ENCODE measurements around the gene MFAP5.

MFAP5 gene

DNA sequence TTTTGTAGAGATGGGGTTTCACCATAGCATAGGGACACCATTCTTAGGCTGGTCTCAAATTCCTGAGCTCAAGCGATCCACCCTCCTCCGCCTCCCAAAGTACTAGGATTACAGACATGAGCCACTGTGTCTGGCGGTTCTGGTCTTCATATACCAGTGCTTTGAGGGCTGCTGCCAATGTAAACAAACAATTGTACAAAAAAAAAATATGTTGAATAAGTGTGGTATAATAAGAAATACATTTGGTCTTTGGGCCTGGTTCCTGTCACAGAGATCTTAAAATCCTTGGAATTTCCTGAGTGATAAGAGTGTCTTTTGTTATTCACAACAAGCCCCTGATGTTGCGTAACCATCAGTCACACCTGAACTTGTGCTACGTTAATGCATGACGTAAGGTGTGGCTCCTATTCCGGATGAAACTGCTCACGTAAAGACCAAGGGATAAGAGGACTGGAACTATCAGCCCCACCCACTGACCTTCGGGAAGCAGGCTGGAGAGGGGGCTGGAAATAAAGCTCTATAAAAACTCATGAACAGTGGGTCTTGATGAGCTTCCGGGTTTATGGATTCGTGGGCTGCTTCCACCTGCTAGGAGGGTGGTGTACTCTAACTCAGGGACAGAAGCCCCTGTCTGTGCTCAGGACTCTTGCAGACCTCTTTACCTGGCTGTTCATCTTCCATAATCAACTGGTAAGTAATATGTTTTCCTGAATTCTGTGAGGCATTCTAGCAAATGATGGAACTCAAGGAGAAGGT is 18.7 kb upstream of the MFAP5 start:
- no peak overlapping the region for H3K4me3 ChIP-seq (ENCODE audit: low read depth in 1 of 2, low read length in 1 of 2)
- no peaks in the 10 kb centered on the region for H3K27me3 ChIP-seq
- H3K36me3 ChIP-seq = no peaks in the 10 kb centered on the region
- TF ChIP-seq, protein P1, sequence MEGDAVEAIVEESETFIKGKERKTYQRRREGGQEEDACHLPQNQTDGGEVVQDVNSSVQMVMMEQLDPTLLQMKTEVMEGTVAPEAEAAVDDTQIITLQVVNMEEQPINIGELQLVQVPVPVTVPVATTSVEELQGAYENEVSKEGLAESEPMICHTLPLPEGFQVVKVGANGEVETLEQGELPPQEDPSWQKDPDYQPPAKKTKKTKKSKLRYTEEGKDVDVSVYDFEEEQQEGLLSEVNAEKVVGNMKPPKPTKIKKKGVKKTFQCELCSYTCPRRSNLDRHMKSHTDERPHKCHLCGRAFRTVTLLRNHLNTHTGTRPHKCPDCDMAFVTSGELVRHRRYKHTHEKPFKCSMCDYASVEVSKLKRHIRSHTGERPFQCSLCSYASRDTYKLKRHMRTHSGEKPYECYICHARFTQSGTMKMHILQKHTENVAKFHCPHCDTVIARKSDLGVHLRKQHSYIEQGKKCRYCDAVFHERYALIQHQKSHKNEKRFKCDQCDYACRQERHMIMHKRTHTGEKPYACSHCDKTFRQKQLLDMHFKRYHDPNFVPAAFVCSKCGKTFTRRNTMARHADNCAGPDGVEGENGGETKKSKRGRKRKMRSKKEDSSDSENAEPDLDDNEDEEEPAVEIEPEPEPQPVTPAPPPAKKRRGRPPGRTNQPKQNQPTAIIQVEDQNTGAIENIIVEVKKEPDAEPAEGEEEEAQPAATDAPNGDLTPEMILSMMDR (IDR thresholded peaks at IDR 0.05) = no peak
- H3K9me3 ChIP-seq = no peaks in the 10 kb centered on the region
- peaks cover 0 to 3% of the 10 kb centered on the region in 2 experiments for H3K4me1 ChIP-seq (ENCODE audit: control insufficient read depth in 1 of 2, insufficient read depth in 1 of 2, low read depth in 1 of 2, low read length in 1 of 2)
- H3K27ac ChIP-seq = no peak overlapping the region

DNA sequence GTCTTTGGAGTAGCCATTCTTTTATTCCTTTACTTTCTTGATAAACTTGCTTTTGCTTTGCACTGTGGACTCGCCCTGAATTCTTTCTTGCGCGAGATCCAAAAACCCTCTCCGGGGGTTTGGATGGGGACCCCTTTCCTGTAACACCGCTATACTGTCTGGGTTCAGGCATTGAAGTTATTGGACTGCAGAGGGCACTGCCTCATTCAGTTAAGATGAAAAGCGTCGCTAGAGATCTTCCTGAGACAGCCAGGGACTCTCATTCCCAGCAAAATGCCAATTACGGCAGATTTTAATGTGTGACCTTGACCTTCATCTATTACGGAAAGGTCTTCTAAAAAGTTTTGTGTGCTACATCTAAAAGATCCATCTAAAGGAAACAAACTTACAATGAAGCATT is 17.9 kb upstream of the MFAP5 start:
- TF ChIP-seq, protein P1 (IDR thresholded peaks at IDR 0.05) = no peak
- H3K36me3 ChIP-seq = no peaks in the 10 kb centered on the region
- no peak overlapping the region for H3K4me3 ChIP-seq (ENCODE audit: low read depth in 1 of 2, low read length in 1 of 2)
- H3K9me3 ChIP-seq = no peaks in the 10 kb centered on the region
- H3K4me1 ChIP-seq (ENCODE audit: control insufficient read depth in 1 of 2, insufficient read depth in 1 of 2, low read depth in 1 of 2, low read length in 1 of 2) = peaks cover 0 to 3% of the 10 kb centered on the region in 2 experiments
- H3K27ac ChIP-seq = no peak overlapping the region
- no peaks in the 10 kb centered on the region for H3K27me3 ChIP-seq

DNA sequence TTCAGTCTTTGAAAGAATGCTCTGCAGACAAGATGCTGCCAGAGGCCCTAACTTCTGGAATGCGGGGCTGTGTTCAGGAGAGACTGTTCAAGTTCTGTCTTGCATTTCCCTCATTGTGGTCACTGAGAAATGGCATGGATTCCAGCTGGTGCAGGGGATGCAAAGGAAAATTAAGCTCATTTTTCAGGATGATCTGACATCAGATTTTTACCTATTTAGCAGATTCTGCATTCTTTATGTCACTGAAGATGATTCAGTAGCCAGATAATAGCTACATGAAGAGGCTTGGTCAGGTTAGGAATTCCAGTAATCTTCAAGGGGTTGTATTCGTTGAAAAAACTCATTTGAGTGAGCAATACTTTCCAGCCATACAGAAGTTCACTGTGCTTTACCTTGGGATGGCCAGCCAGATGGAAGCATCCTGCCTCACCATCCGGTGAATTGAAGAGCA is 16.1 kb upstream of the MFAP5 start:
- TF ChIP-seq, protein P1 (IDR thresholded peaks at IDR 0.05) = no peak

DNA sequence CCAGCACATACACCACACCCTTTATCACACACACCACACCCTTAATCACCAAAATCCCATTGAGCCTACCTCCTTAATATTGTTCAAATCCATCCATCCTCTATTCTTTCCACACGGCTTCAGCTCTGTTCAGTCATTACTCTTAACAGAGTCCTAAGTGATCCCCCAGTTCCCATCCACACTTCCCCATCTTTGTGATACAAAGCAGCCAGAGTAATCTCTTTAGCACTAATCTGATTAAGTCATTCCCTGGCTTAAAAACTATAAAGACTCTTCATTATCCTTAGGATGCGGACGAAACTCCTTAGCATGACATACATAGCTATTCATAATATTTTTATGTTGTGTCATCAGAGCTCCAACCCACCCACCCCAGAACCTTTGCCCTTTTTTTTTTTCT is 14.7 kb upstream of the MFAP5 start:
- Histone ChIP-seq H3K9me3 (no peaks in the 10 kb centered on the region), H3K4me3 (ENCODE audit: low read depth in 1 of 2, low read length in 1 of 2) (no peak overlapping the region), H3K4me1 (ENCODE audit: control insufficient read depth in 1 of 2, insufficient read depth in 1 of 2, low read depth in 1 of 2, low read length in 1 of 2) (peaks cover 0 to 3% of the 10 kb centered on the region in 2 experiments), H3K27me3 (no peaks in the 10 kb centered on the region), H3K36me3 (no peaks in the 10 kb centered on the region), H3K27ac (no peak overlapping the region)
- TF ChIP-seq, protein P1 (IDR thresholded peaks at IDR 0.05) = no peak

More for the DNA sequence above, 16.1 kb upstream of the MFAP5 start:
- Histone ChIP-seq H3K4me1 (ENCODE audit: control insufficient read depth in 1 of 2, insufficient read depth in 1 of 2, low read depth in 1 of 2, low read length in 1 of 2) (peaks cover 0 to 3% of the 10 kb centered on the region in 2 experiments), H3K27me3 (no peaks in the 10 kb centered on the region), H3K36me3 (no peaks in the 10 kb centered on the region), H3K4me3 (ENCODE audit: low read depth in 1 of 2, low read length in 1 of 2) (no peak overlapping the region), H3K9me3 (no peaks in the 10 kb centered on the region), H3K27ac (no peak overlapping the region)

DNA sequence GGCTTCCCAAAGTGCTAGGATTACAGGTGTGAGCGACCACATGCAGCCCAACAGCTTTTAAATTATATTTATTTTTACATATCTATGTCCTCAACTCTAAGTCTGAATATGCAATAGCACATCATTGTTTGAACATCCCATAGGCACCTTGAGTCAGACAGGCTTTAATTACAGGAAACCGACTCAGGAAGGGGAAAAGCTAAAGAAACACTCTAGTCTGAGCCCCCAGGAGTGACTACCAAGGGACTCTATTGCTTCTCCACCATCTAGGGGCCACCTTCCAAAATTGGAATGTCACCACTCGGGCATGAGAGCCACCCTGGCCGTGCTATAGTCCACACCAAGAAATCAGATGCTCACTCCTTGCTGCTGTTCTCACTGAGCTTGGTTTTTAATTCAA is 14.0 kb upstream of the MFAP5 start:
- no peaks in the 10 kb centered on the region for H3K9me3 ChIP-seq
- no peak overlapping the region for H3K27ac ChIP-seq
- no peak overlapping the region for H3K4me3 ChIP-seq (ENCODE audit: low read depth in 1 of 2, low read length in 1 of 2)
- no peaks in the 10 kb centered on the region for H3K36me3 ChIP-seq
- TF ChIP-seq, protein P1 (IDR thresholded peaks at IDR 0.05) = no peak
- no peaks in the 10 kb centered on the region for H3K4me1 ChIP-seq (ENCODE audit: control insufficient read depth in 1 of 2, insufficient read depth in 1 of 2, low read depth in 1 of 2, low read length in 1 of 2)
- no peaks in the 10 kb centered on the region for H3K27me3 ChIP-seq

All from neutrophil (primary cell).